Effector CD4-positive, alpha-beta T cell (primary cell): ENCODE measurements around the gene ATP4B.

Experiments
- DNase-seq: peaks from one replicate; pipeline ENCODE4 v3.0.0-alpha.2; 2020

Gene ATP4B

GRCh38 chr13:113656003-113656588 is 1.9 kb downstream of the ATP4B start:
- no peak for DNase-seq

- no peak for DNase-seq
Measured at GRCh38 chr13:113655346-113656002, 2.5 kb downstream of the ATP4B start.

GRCh38 chr13:113654591-113655345 is 3.2 kb downstream of the ATP4B start:
- no peak for DNase-seq

GRCh38 chr13:113654175-113654560 is 3.8 kb downstream of the ATP4B start:
- no peak for DNase-seq

- no peak for DNase-seq
Measured at GRCh38 chr13:113653264-113654174, 4.5 kb downstream of the ATP4B start.

- no peak for DNase-seq
Measured at GRCh38 chr13:113652404-113653263, 5.4 kb downstream of the ATP4B start.

- DNase-seq: no peak
Measured at GRCh38 chr13:113651511-113652403, 6.2 kb downstream of the ATP4B start.

GRCh38 chr13:113650731-113651148 is 7.3 kb downstream of the ATP4B start:
- no peak for DNase-seq

- no peak for DNase-seq
Measured at GRCh38 chr13:113650275-113650674, 7.7 kb downstream of the ATP4B start.

GRCh38 chr13:113649212-113649611 is 8.8 kb downstream of the ATP4B start:
- no peak for DNase-seq

GRCh38 chr13:113648216-113648610 is 9.8 kb downstream of the ATP4B start:
- DNase-seq: no peak

GRCh38 chr13:113647351-113648215 is 10.4 kb downstream of the ATP4B start:
- DNase-seq: no peak

GRCh38 chr13:113646921-113647340 is 11.1 kb downstream of the ATP4B start:
- DNase-seq: no peak

- no peak for DNase-seq
Measured at GRCh38 chr13:113646376-113646775, 11.6 kb downstream of the ATP4B start.

GRCh38 chr13:113645329-113645728 is 12.7 kb downstream of the ATP4B start:
- DNase-seq: no peak

- no peak for DNase-seq
Measured at GRCh38 chr13:113644800-113645199, 13.2 kb downstream of the ATP4B start.

- no peak for DNase-seq
Measured at GRCh38 chr13:113643593-113643992, 14.4 kb downstream of the ATP4B start.

- DNase-seq: no peak
Measured at GRCh38 chr13:113642563-113642962, 15.4 kb downstream of the ATP4B start.

GRCh38 chr13:113641426-113641825 is 16.6 kb downstream of the ATP4B start:
- DNase-seq: no peak
